Measurements from ENCODE around the gene RAPGEF5.

GRCh38 chr7:22111661-22112060 lies 245.3 kb downstream of the RAPGEF5 start:
- no peak for TF ChIP-seq CTCF (IDR thresholded peaks at IDR 0.05 in 4 of 5, conservative IDR thresholded peaks at IDR 0.05 in 1 of 5)
- TF ChIP-seq POLR2A (IDR thresholded peaks at IDR 0.05) = no peak

Data from gastrocnemius medialis (tissue), 4 donors.